GM12874 (cell line): ENCODE data around the gene LRRC2.

Source experiments
- TF ChIP-seq, protein P1 (sequence below): IDR thresholded peaks from 2 replicates; pipeline ENCODE4 v1.5.1; 2011; ENCODE audit warnings: low read depth, mild to moderate bottlenecking, control low read depth, low read length, moderate library complexity; ENCODE audit not compliant: insufficient read depth

Gene LRRC2

DNA sequence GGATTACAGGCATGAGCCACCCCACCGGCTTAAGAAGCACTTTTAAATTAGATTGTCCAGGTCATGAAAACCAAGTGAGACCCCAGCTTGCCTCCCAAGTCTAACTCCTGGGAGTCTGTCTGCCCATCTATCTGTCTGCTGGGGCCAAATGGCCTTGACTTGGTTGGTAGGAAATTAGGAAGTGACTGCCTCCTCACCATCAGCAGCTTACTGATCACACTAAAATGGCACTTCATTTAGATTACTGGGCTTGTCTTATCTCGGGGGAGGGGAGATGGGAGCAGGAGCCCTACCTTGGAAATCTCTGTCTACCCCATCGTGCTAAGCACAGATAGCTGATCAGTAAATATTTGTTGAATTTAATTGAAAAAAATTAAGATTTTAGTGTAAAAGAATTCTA, 5.6 kb upstream of the LRRC2 start:
- TF ChIP-seq, protein P1, sequence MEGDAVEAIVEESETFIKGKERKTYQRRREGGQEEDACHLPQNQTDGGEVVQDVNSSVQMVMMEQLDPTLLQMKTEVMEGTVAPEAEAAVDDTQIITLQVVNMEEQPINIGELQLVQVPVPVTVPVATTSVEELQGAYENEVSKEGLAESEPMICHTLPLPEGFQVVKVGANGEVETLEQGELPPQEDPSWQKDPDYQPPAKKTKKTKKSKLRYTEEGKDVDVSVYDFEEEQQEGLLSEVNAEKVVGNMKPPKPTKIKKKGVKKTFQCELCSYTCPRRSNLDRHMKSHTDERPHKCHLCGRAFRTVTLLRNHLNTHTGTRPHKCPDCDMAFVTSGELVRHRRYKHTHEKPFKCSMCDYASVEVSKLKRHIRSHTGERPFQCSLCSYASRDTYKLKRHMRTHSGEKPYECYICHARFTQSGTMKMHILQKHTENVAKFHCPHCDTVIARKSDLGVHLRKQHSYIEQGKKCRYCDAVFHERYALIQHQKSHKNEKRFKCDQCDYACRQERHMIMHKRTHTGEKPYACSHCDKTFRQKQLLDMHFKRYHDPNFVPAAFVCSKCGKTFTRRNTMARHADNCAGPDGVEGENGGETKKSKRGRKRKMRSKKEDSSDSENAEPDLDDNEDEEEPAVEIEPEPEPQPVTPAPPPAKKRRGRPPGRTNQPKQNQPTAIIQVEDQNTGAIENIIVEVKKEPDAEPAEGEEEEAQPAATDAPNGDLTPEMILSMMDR, result no peak

DNA sequence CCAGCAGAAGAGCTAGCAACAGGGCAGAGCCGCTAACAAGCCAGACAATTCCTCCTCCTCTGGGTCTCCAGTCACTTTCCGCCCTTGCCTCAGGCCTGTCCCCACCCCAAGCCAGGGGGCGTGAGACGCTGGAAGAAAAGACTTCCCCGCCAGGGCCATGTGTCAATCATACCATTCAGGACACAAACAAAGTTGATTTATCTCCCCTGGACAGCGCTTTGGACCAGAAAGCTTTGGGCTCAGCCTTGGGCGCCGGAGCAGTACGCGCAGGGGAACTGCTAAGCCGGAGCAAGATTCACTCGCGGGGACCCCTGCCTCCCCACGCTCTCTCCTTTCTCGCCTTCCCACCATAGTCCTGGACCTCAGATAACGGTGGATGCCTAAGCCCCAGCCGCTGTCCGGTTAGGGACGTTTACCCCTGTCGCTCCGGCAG, 479 bp downstream of the LRRC2 start:
- TF ChIP-seq, protein P1, result no peak

DNA sequence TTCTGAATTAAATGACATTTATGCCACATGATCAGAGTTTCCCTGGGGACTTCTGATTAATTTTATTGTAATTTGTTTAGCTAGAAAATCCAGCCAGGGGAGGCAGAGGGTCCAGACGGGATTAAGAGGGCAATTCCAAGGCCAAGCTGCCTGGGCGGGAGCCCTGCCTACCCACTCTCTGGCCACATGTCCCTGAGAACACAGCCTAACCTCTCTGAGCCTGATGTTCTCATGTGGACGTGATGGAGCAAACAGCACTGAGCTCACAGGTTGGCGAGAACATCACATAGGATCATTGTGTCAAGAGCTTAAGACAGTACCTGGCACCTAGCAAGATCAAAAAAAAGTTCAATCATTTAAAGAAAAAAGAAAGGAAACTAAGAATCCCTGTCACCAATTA, 1.0 kb downstream of the LRRC2 start:
- TF ChIP-seq, protein P1, result no peak

DNA sequence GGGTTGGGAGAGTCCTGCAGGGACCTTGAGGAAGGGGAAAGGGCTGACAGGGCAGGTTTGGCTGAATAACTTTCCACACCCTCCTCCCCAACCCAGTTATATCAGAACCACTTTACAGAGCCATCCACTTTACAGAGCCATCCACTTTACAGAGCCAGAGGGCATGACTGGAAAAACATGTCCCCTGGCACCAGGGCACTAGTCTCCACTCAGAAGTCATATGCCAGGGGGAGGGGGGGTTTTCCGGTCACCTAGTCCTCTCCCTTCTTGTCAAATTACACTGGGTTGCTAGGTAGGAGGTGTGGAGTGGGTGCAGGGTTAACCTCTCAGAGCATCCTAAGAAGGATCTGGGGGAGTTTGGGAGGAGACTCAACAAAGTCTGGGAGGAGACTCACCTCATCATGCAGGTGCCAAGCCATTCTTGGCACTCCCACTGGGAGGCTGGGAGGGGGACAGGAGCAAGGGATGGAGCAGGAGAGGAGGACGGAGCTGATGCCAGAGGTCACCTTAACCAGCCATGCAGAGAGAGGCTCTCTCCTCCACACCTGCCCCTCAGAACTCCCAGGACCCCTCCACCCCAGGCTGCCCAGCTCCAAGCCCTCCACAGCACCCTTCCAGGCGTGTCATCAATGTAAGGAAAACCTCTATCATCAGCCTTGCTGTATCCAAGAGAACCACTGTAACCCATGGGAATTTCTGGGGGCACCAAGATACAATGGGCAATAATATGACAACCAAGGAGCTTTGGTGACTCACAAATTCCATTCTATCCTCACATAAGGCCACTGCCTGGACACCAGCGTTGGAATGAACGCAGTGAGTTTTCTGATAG, 1.7 kb downstream of the LRRC2 start:
- TF ChIP-seq, protein P1, result no peak

DNA sequence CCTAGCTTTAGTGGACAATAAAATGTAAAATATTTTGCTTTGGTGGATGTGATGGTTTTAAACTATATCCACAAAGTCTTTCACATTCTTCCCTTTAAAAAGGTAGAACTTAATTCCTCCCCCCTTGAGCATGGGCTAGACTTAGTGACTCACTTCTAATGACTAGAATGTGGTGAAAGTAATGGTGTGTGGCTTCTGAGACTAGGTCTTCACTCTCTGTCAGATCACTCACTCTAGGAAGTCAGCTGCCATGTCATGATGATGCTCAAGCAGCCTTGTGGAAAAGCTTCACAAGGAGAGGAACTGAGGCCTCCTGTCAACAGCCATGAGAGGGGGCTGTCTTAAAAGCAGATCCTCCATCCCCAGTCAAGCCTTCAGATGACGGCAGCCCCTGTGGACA, 4.2 kb downstream of the LRRC2 start:
- TF ChIP-seq, protein P1, result no peak

DNA sequence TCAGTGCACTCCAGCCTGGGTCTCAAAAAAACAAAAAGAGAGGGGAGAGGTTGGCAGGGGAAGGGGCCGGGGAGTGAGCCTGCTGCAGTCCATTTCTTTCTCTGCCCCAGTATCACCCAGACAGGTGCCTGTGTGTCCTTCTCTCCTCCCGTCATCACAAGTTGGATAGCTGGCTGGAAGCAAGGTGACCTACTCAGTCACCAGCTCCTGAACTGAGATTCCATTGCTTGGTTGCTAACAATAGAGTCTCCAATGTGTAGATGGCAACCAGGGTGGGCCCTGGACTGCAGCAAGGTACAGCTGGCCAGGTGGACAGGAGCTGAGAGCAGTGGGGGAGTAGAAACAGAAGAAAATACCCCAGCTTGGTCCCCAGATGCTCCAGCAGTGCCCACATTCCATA, 4.6 kb downstream of the LRRC2 start:
- TF ChIP-seq, protein P1, result no peak

DNA sequence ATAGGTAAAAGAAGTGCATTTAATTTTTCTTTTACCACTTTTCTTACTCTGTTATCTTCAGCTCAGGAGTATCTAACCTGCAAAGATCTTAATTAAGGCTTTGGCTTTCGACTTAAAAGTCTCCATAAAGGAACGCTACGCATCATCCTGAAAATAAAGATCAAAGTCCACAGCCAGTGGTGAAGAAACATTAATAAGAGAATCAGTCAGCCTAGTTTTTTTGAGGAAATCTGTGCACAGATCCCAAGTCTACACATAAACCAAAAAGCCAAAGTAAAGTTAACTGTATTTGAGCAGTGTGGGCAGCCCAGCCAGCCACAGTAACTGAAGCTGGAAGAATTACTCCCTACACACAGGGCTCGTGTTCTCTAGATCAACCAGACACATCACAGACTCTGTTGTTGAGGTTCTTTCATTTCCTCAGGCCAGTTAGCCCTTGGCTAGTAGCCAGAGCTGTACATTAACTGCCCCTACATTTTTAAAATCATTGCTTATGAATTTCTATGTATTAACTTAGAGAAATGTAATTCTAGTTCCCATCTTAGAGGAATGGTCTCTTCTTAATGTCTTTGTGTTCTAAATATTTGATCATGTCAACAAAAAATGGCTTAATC, 6.9 kb downstream of the LRRC2 start:
- TF ChIP-seq, protein P1, result no peak
